ENCODE data around the gene WDR20. TPM values are rescaled to one million over a fixed set of nuclear protein-coding genes. Genes with fewer than 3 reads are reported as not detected.

WDR20 gene
- polyA plus RNA-seq, 1 of the 3 experiments (the other 2 are of a cell fraction): 12.4 TPM

GRCh38 chr14:102090713-102091112 is 49.0 kb upstream of the WDR20 start (continued):
- TF ChIP-seq CTCF (IDR thresholded peaks at IDR 0.05) (no peak), MAX (IDR thresholded peaks at IDR 0.05; ENCODE audit: low read depth) (no peak)

GRCh38 chr14:102092806-102093205 is 46.9 kb upstream of the WDR20 start:
- no peak for TF ChIP-seq USF1 (IDR thresholded peaks at IDR 0.05; ENCODE audit: borderline replicate concordance, low read depth)
- no peak for TF ChIP-seq SIN3A (IDR thresholded peaks at IDR 0.05; ENCODE audit: borderline replicate concordance, low read depth, low read length)
- TF ChIP-seq CHD2 (IDR thresholded peaks at IDR 0.05; ENCODE audit: low read length, partially characterized antibody): no peak
- TF ChIP-seq FOXM1 (IDR thresholded peaks at IDR 0.05; ENCODE audit: low read depth): no peak
- Histone ChIP-seq H3K9ac (no peak overlapping the region), H3K27me3 (ENCODE audit: insufficient read depth) (no peaks in the 10 kb centered on the region), H3K4me1 (ENCODE audit: control insufficient read depth in 1 of 2, insufficient read depth in 2 of 2, low read depth in 1 of 2, low read length in 1 of 2) (peaks cover 13 to 14% of the 10 kb centered on the region in 2 experiments; a peak in 2 of 4 replicates), H3F3A (replicated peaks; ENCODE audit: insufficient read depth) (no peaks in the 10 kb centered on the region), H3K36me3 (replicated peaks in 1 of 2; ENCODE audit: control insufficient read depth in 1 of 2, insufficient read depth in 2 of 2, low read length in 1 of 2) (no peaks in the 10 kb centered on the region), H3K4me2 (no peak overlapping the region), H3K79me2 (ENCODE audit: insufficient read depth) (no peaks in the 10 kb centered on the region), H3K9me2 (no peaks in the 10 kb centered on the region), H3K9me3 (no peaks in the 10 kb centered on the region), H4K20me1 (ENCODE audit: insufficient read depth) (no peaks in the 10 kb centered on the region), H3K4me3 (ENCODE audit: low read depth in 2 of 2, low read length in 1 of 2) (no peak overlapping the region), H3K27ac (ENCODE audit: low read depth in 2 of 2, low read length in 1 of 2) (no peak overlapping the region), H2AFZ (ENCODE audit: low read depth) (no peak overlapping the region)
- WGBS (ENCODE audit: low lambda C conversion rate): 97% methylated on average over 10 of the region's 10 CpGs
- POLR2A ChIA-PET: no interaction called here
- CTCF ChIA-PET: interaction anchor here (1.0 kb wide), 1 partner anchor 221 kb away, joined by 3 read pairs; no protein-coding TSS in a partner anchor
- no peak for DNase-seq

- Histone ChIP-seq H3K36me3 (replicated peaks in 1 of 2; ENCODE audit: control insufficient read depth in 1 of 2, insufficient read depth in 2 of 2, low read length in 1 of 2) (no peaks in the 10 kb centered on the region), H3K4me2 (no peak overlapping the region), H4K20me1 (ENCODE audit: insufficient read depth) (no peaks in the 10 kb centered on the region), H3K9me2 (no peaks in the 10 kb centered on the region), H3K27me3 (ENCODE audit: insufficient read depth) (no peaks in the 10 kb centered on the region), H3K9ac (no peak overlapping the region), H3K4me1 (ENCODE audit: control insufficient read depth in 1 of 2, insufficient read depth in 2 of 2, low read depth in 1 of 2, low read length in 1 of 2) (peaks cover 5 to 9% of the 10 kb centered on the region in 2 experiments; a peak in 2 of 4 replicates), H3K79me2 (ENCODE audit: insufficient read depth) (no peaks in the 10 kb centered on the region), H2AFZ (ENCODE audit: low read depth) (no peak overlapping the region), H3K4me3 (ENCODE audit: low read depth in 2 of 2, low read length in 1 of 2) (no peak overlapping the region), H3K9me3 (no peaks in the 10 kb centered on the region), H3F3A (replicated peaks; ENCODE audit: insufficient read depth) (no peaks in the 10 kb centered on the region), H3K27ac (ENCODE audit: low read depth in 2 of 2, low read length in 1 of 2) (no peak overlapping the region)
- CTCF ChIA-PET: no interaction called here
- TF ChIP-seq CTCF (IDR thresholded peaks at IDR 0.05): no peak
- no peak for TF ChIP-seq RFX5 (IDR thresholded peaks at IDR 0.05; ENCODE audit: low read length)
- TF ChIP-seq JUND (IDR thresholded peaks at IDR 0.05): no peak
- no peak for TF ChIP-seq TAF1 (IDR thresholded peaks at IDR 0.05; ENCODE audit: borderline replicate concordance, low read depth, low read length)
- no peak for TF ChIP-seq ELF1 (IDR thresholded peaks at IDR 0.05)
- TF ChIP-seq MAX (IDR thresholded peaks at IDR 0.05; ENCODE audit: low read depth): no peak
- DNase-seq: no peak
- POLR2A ChIA-PET: no interaction called here
- 93% methylated on average over 7 of the region's 7 CpGs for WGBS (ENCODE audit: low lambda C conversion rate)
Measured at GRCh38 chr14:102094101-102094500, 45.6 kb upstream of the WDR20 start.
